ENCODE data around the gene CTIF.

The CTIF gene

GRCh38 chr18:48789259-48789812 lies 250.5 kb downstream of the CTIF start:
- DNase-seq (ENCODE audit: low read depth in 2 of 2): no peak

GRCh38 chr18:48790226-48790863 lies 251.5 kb downstream of the CTIF start:
- DNase-seq (ENCODE audit: low read depth in 2 of 2): no peak

- no peak for DNase-seq (ENCODE audit: low read depth in 2 of 2)
Observed at GRCh38 chr18:48790869-48791635, 252.2 kb downstream of the CTIF start.

- DNase-seq (ENCODE audit: low read depth in 2 of 2): no peak
Observed at GRCh38 chr18:48791636-48792105, 252.8 kb downstream of the CTIF start.

GRCh38 chr18:48792141-48792540 lies 253.3 kb downstream of the CTIF start:
- DNase-seq (ENCODE audit: low read depth in 2 of 2): no peak

GRCh38 chr18:48792611-48793380 lies 254.0 kb downstream of the CTIF start:
- DNase-seq (ENCODE audit: low read depth in 2 of 2): no peak

- DNase-seq (ENCODE audit: low read depth in 2 of 2): no peak
Observed at GRCh38 chr18:48794251-48794970, 255.6 kb downstream of the CTIF start.

- no peak for DNase-seq (ENCODE audit: low read depth in 2 of 2)
Observed at GRCh38 chr18:48795696-48796095, 256.9 kb downstream of the CTIF start.

- no peak for DNase-seq (ENCODE audit: low read depth in 2 of 2)
Observed at GRCh38 chr18:48796491-48797205, 257.8 kb downstream of the CTIF start.

GRCh38 chr18:48797841-48798255 lies 259.0 kb downstream of the CTIF start:
- DNase-seq (ENCODE audit: low read depth in 2 of 2): no peak

- DNase-seq (ENCODE audit: low read depth in 2 of 2): no peak
Observed at GRCh38 chr18:48798334-48799245, 259.8 kb downstream of the CTIF start.

GRCh38 chr18:48799724-48800315 lies 261.0 kb downstream of the CTIF start:
- no peak for DNase-seq (ENCODE audit: low read depth in 2 of 2)

GRCh38 chr18:48800466-48800865 lies 261.6 kb downstream of the CTIF start:
- no peak for DNase-seq (ENCODE audit: low read depth in 2 of 2)

GRCh38 chr18:48800876-48801727 lies 262.3 kb downstream of the CTIF start:
- no peak for DNase-seq (ENCODE audit: low read depth in 2 of 2)

- no peak for DNase-seq (ENCODE audit: low read depth in 2 of 2)
Observed at GRCh38 chr18:48801728-48802542, 263.1 kb downstream of the CTIF start.

GRCh38 chr18:48802543-48803290 lies 263.9 kb downstream of the CTIF start:
- no peak for DNase-seq (ENCODE audit: low read depth in 2 of 2)

- no peak for DNase-seq (ENCODE audit: low read depth in 2 of 2)
Observed at GRCh38 chr18:48803518-48803917, 264.7 kb downstream of the CTIF start.

Data from stimulated activated CD8-positive, alpha-beta memory T cell treated with anti-CD3 and anti-CD28 coated beads, Interleukin-2, amount 100 ng/mL, for 1 hour (primary cell).